K562 (cell line): ENCODE results near the gene KIFAP3. TPM values are rescaled to one million over a fixed set of nuclear protein-coding genes. Genes with fewer than 3 reads are reported as not detected.

Source experiments
- ARID2 ChIP-seq: fragments of 450-650 bp; IDR thresholded peaks from 2 replicates; pipeline ENCODE4 v1.6.1; 2017; ENCODE audit warnings: antibody characterized with exemption, mild to moderate bottlenecking
- ARID3A ChIP-seq: IDR thresholded peaks from 2 replicates; pipeline ENCODE4 v1.6.1; 2012; ENCODE audit warnings: low read depth, low read length, improper control_type of control experiment, borderline replicate concordance
- CEBPZ ChIP-seq: fragments of 150-350 bp; IDR thresholded peaks from 2 replicates; pipeline ENCODE4 v1.6.1; 2014; ENCODE audit warnings: low read depth, mild to moderate bottlenecking, low read length, borderline replicate concordance
- DEAF1 ChIP-seq: fragments of 450-650 bp; formaldehyde crosslinking; IDR thresholded peaks from 2 replicates; pipeline ENCODE4 v1.4.0; 2020; ENCODE audit warnings: mild to moderate bottlenecking, moderate library complexity
- GATA2 ChIP-seq: sonication (generic); formaldehyde crosslinking; IDR thresholded peaks from 2 replicates; pipeline ENCODE4 v1.4.0; 2020; ENCODE audit warnings: mild to moderate bottlenecking, missing genetic modification reagents
- HDGF ChIP-seq: fragments of 450-650 bp; IDR thresholded peaks from 2 replicates; pipeline ENCODE4 v1.6.1; 2016
- NFIX ChIP-seq: fragments of 250-450 bp; sonication (Bioruptor Pico); IDR thresholded peaks from 2 replicates; pipeline ENCODE4 v1.4.0; 2020; ENCODE audit warnings: low read depth, mild to moderate bottlenecking, moderate library complexity
- RAD21 ChIP-seq, 2 experiments: fragments of 250-450 bp in 1 of 2; fragments of 450-650 bp in 1 of 2; sonication (Bioruptor Pico) in 1 of 2; formaldehyde crosslinking in 1 of 2; IDR thresholded peaks in 1 of 2; conservative IDR thresholded peaks in 1 of 2; 2 replicates each; pipeline versions ENCODE4 v1.4.0 to v1.8.0; 2020 to 2022; ENCODE audit warnings: mild to moderate bottlenecking in 2 of 2, moderate library complexity in 1 of 2
- SREBF2 ChIP-seq: sonication (generic); formaldehyde crosslinking; IDR thresholded peaks from 2 replicates; pipeline ENCODE4 v1.4.0; 2020; ENCODE audit warnings: mild to moderate bottlenecking, missing genetic modification reagents
- ZEB2 ChIP-seq: fragments of 450-650 bp; IDR thresholded peaks from 2 replicates; pipeline ENCODE4 v1.6.1; 2016
- ZNF121 ChIP-seq: sonication (generic); formaldehyde crosslinking; conservative IDR thresholded peaks from 2 replicates; pipeline ENCODE4 v1.8.0; 2022; ENCODE audit warnings: missing genetic modification reagents
- ZNF253 ChIP-seq: fragments of 250-450 bp; sonication (Bioruptor Pico); conservative IDR thresholded peaks from 2 replicates; pipeline ENCODE4 v1.6.1; 2021; ENCODE audit warnings: mild to moderate bottlenecking
- ZNF592 ChIP-seq: fragments of 450-650 bp; IDR thresholded peaks from 2 replicates; pipeline ENCODE4 v1.6.1; 2017; ENCODE audit warnings: antibody characterized with exemption, mild to moderate bottlenecking
- ZZZ3 ChIP-seq: fragments of 450-650 bp; IDR thresholded peaks from 2 replicates; pipeline ENCODE4 v1.6.1; 2016; ENCODE audit warnings: antibody characterized with exemption, mild to moderate bottlenecking, moderate library complexity
- polyA plus RNA-seq, 8 experiments: library from polyadenylated mRNA; depleted of rRNA in 4 of 8; stranded (reverse) in 5 of 8; unstranded in 3 of 8; fragments of >200 nt; fragmentation: Nextera tagmentation in 2 of 8; fragmentation: Illumina TruSeq in 1 of 8; extraction: Ambion mirVana in 2 of 8; extraction: Trizol in 1 of 8; gene quantifications; 2 replicates each; pipeline versions ENCODE4 v1.2.1 to v1.2.3, GENCODE V29; 2011 to 2014; ENCODE audit warnings: inconsistent platforms in 1 of 8, missing spikeins in 1 of 8
- total RNA-seq, 7 experiments: library from RNA; depleted of rRNA in 6 of 7; stranded (reverse); fragments of >200 nt in 6 of 7; fragmentation: Illumina TruSeq in 2 of 7; extraction: Trizol in 2 of 7; gene quantifications; 2 replicates each; pipeline versions ENCODE4 v1.2.1 to v1.2.3, GENCODE V29; 2011 to 2021; ENCODE audit warnings: low replicate concordance in 1 of 7

The KIFAP3 gene
- total and polyA plus RNA-seq, 9 of the 15 experiments (the other 6 are each of a cell fraction or from before 2014, with no cell fraction given), result 8.8 to 17.5 (median 11.8) TPM

- TF ChIP-seq CEBPZ, result no peak
- TF ChIP-seq SREBF2, result no peak
- TF ChIP-seq ZZZ3, result no peak
- TF ChIP-seq ARID2, result no peak
- TF ChIP-seq ARID3A, result 0 out of 2 replicates have a peak, but pooled peaks have one; percentile 25
- no peak for TF ChIP-seq ZNF592
- peak; percentile 94 to 96 for TF ChIP-seq RAD21 (CRISPR knock-in tag; conservative IDR thresholded peaks at IDR 0.05 in 1 of 2, IDR thresholded peaks at IDR 0.05 in 1 of 2)
- no peak for TF ChIP-seq HDGF
- TF ChIP-seq GATA2 (CRISPR knock-in tag), result no peak
- peak; percentile 84 for TF ChIP-seq DEAF1 (CRISPR knock-in tag)
- no peak for TF ChIP-seq ZNF253 (CRISPR knock-in tag)
- no peak for TF ChIP-seq NFIX (CRISPR knock-in tag)
- TF ChIP-seq ZEB2, result no peak
- TF ChIP-seq ZNF121 (CRISPR knock-in tag), result no peak
These were observed 145.9 kb downstream of the KIFAP3 start (continued) for GRCh38 chr1:169928438-169929209.
